ENCODE data around the gene KLHDC2.
"Not testable (repeated sequence)": the region's sequence is repeated elsewhere in the genome, so short reads cannot be mapped to it uniquely, and the experiment has no call there.

The KLHDC2 gene

DNA sequence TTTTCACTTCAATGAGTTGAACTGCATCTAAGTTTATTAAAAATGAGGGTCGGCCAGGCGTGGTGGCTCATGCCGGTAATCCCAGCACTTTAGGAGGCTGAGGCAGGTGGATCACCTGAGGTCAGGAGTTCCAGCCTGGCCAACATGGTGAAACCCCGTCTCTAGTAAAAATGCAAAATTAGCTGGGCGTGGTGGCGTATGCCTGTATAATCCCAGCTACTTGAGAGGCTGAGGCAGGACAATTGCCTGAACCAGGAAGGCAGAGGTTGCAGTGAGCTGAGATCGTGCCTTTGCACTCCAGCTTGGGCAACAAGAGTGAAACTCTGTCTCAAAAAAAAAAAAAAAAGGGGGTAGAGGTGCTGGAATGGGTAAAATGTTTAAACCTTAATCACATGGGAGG lies 13.1 kb downstream of the KLHDC2 start:
- DNase-seq = not testable (repeated sequence)

DNA sequence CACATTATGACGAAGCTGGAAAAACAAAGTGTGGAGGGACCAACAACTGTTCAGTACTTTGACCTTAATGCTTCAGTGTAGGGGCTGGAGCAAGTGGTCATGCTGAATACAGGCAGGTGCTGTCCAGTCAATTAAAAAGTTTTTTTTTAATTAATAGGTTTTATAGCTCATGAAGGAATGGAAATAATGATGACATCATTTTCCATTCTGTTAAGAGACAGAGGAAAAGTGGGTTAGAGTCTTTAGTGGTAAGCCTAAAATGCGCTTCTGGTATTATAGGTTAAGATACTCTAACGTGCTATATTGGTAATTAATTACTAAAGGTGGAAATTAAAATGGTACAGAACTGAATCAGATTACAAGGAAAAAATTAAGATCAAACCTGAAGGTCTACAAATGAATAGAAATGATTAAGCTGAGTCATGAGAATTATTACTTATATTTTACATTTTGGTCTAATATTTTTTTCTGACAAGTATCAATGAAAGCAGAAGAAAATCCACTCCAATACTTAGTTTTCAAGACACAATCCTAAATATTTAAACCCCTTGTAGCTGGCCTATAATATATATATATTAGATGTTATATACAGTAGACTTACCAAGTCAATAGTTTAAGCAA lies 15.6 kb downstream of the KLHDC2 start:
- no peak for DNase-seq

DNA sequence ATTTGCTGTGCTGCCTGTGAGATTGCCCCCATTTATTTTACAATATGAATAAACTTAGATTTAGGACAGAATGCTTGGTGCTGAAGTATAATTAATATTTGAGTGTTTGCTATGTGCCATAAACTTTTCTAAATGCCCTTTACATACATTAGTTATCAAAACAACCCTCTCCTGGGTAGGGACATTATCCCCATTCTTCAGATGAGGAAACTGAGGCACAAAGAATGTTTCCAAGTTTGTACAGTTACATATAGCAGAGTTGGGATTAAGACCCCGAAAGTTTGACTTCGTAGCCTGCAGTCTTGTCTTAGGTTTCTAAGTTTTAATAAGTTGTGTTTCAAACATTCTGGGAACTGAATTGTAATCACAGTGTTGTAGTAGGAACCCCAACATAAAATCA lies 18.4 kb downstream of the KLHDC2 start:
- DNase-seq = no peak

DNA sequence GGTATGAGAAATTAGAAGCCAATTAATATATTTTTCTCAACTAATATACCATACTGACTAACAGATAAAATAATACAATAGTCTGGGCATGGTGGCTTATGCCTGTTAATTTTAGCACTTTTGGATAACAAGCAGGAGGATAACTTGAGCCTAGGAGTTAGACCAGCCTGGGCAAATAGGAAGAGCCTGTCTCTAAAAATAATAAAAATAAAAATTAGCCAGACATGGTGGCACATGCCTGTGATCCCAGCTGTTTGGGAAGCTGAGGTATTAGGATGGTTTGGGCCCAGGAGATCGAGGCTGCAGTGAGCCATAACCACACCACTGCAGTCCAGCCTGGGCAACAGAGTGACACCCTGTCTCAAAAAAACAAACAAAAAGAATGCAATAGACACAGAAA lies 24.7 kb downstream of the KLHDC2 start:
- DNase-seq = no peak

DNA sequence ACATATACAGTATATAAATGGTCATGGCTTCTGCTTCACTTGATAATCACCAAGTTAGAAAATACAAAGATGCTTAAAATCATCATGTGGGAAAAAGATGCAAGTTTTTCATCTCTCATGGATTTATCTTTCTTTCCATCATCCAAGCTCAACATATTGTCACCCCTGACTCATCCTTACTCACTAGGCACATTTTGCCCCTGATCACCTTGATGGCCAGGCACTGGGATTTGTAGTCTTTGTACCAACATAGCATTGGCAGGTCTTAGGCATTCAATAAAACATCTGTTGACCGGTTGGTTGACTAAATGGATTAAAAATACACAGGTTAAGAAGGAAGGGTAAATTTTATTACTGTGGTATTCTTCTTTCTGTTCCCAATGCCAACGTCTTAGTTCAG lies 28.1 kb downstream of the KLHDC2 start:
- DNase-seq = no peak

DNA sequence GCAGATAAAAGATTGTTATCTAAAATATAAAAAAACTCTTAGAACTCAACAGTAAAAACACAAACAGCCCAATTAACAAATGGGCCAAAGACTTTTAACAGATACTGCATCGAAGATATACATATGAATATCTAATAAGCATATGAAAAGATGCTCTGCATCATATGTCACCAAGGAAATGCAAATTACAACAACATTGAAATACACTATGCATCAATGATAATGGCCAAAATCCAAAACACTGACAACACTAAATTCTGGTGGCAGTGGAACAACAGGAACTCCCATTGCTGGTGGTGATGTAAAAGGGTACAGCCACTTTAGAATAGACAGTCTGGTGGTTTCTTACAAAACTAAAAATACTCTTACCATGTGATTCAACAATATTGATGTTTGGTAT lies 40.8 kb downstream of the KLHDC2 start:
- DNase-seq = no peak

DNA sequence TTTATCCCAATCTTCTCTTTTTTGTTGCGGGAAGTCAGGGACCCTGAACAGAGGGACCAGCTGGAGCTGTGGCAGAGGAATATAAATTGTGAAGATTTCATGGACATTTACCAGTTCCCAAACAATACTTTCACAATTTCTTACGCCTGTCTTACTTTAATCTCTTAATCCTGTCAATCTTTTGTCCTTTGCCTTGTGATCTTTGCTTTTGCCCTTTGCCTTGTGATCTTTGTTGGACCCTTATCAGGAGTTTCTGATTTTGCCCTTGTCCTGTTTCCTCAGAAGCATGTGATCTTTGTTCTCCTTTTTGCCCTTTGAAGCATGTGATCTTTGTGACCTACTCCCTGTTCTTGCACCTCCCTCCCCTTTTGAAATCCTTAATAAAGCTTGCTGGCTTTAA lies 48.2 kb downstream of the KLHDC2 start:
- not testable (repeated sequence) for DNase-seq

DNA sequence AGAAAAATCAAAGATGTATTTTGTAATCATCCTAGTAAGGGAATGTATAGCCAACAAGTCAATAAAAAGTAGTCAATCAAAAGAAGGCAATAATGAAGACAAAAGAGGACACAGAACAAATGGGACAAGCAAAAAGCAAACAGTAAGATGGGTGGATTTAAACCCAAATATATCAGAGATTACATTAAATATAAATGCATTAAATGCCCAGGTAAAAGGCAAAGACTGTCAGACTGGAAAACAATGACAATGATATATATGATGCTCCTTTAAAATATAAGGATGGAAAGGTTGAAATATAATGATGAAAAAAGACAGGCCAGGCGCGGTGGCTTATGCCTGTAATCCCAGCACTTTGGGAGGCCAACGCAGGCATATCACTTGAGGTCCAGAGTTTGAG lies 48.9 kb downstream of the KLHDC2 start:
- no peak for DNase-seq

DNA sequence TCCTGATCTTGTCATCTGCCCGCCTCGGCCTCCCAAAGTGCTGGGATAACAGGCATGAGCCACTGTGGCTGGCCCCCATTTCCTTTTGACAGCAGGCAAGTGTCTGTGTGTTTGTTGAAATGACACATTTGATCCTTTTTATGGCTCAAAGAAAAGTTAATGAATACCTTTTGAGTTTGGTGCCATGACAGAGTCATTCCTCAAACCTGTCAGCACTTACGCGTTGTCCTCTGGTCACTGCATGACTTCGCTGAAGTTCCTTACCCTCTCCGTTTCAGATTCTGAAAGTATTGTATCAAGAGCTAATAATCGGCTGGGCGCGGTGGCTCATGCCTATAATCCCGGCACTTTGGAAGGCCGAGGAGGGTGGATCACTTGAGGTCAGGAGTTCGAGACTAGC lies 52.2 kb downstream of the KLHDC2 start:
- DNase-seq = no peak

DNA sequence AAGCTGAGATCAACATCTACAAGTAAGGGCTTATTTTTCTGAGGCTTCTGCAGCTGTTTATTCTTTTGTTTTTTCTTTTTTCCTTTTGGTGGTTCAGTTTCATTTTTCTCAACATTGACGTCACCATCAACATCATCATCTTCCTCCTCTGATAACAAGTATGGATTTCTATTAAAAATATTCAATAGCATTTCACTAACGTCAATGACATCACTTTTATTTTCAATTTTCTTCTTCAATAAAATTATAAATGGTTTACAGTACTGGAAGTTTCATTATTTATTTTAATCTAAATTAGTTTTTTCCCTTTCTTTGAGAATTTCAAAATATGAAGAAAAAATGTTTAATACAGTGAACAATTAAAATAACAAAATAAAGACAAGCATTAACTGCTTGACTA lies 60.7 kb downstream of the KLHDC2 start:
- DNase-seq = no peak
